Fibroblast of mammary gland (primary cell): ENCODE data around the gene PCDHA1.

Experiments used
- DNase-seq: peaks from one replicate; pipeline ENCODE4 v3.0.0-alpha.2; 2010; ENCODE audit warnings: low read depth
- H3K4me3 ChIP-seq: 2 replicates; pipeline ENCODE4 v1.5.1; 2011; ENCODE audit warnings: low read depth, mild to moderate bottlenecking, low read length, moderate library complexity; ENCODE audit not compliant: control insufficient read depth
- CTCF ChIP-seq: conservative IDR thresholded peaks from 2 replicates; pipeline ENCODE4 v1.5.1; 2011; ENCODE audit warnings: low read depth, low read length, inconsistent platforms; ENCODE audit not compliant: control insufficient read depth, insufficient read depth

Gene PCDHA1

GRCh38 chr5:141001844-141002604 lies 216.1 kb downstream of the PCDHA1 start:
- no peak for TF ChIP-seq CTCF
- DNase-seq, result peak; percentile 2
- H3K4me3 ChIP-seq, result peak overlapping the region; percentile 17

GRCh38 chr5:141002605-141002965 lies 216.6 kb downstream of the PCDHA1 start:
- no peak for TF ChIP-seq CTCF
- no peak for DNase-seq

DNA sequence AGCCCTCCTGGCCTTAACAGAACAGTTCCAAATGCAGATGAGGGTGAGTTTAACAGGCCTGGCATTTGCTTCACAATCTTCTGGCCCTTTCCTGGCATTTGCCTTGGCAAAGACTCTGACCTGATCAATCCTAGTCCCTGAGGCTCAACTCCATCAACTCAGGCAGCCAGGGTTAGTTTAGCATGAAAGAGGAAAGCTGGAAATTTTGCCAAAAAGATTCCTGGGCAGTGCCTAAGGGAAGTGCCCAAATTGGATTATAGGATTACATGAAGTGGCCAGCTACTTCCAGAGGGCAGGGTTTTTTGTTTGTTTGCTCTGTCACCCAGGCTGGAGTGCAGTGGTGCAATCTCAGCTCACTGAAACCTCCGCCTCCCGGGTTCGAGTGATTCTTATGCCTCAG lies 217.1 kb downstream of the PCDHA1 start:
- DNase-seq, result no peak
- TF ChIP-seq CTCF, result no peak
- no peak overlapping the region for H3K4me3 ChIP-seq

More at GRCh38 chr5:141002605-141002965, 216.6 kb downstream of the PCDHA1 start:
- no peak overlapping the region for H3K4me3 ChIP-seq

- no peak for TF ChIP-seq CTCF
- H3K4me3 ChIP-seq, result no peak overlapping the region
- no peak for DNase-seq
Measured at GRCh38 chr5:141003791-141004611, 218.1 kb downstream of the PCDHA1 start.

DNA sequence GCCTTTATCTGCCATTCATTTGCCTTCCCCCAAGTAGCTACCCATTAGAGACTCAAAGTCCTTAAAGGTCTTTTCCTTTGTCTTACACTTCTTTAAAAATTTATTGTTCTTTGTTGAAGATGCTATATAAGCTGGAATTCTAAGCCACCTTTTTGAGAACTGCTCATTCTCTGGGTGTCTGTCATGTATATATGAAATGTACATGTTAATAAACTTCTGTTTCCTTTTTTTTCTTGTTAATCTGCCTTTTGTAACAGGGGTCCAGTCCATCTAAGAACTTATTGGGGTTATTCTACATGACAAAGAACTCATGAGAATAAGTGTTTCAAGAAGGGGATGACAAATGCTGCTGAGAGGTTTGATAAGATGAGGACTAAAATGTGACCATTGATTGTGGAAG lies 221.9 kb downstream of the PCDHA1 start:
- no peak for DNase-seq
- H3K4me3 ChIP-seq, result no peak overlapping the region
- TF ChIP-seq CTCF, result no peak

- DNase-seq, result no peak
- no peak overlapping the region for H3K4me3 ChIP-seq
- TF ChIP-seq CTCF, result no peak
Measured at GRCh38 chr5:141010047-141010793, 224.3 kb downstream of the PCDHA1 start.
